Esophagus squamous epithelium (tissue), 5 donors: Measurements from ENCODE around the gene IL20. TPM values are rescaled to one million over a fixed set of nuclear protein-coding genes. Genes with fewer than 3 reads are reported as not detected.

Experiments used
- DNase-seq: peaks from one replicate; lab custom pipeline; 2025; lab: John Stamatoyannopoulos, UW
- H3K27ac ChIP-seq, 4 donors: fragments of 200-600 bp; sonication (generic); one replicate each; pipeline ENCODE4 v1.5.1; 2016 to 2019; ENCODE audit warnings: mild to moderate bottlenecking in 1 of 4
- H3K27me3 ChIP-seq, 4 donors: fragments of 200-600 bp; sonication (generic); 1 replicate in 3 of 4; 2 replicates in 1 of 4; pipeline versions ENCODE4 v1.5.1 to v1.6.0; 2017 to 2021; ENCODE audit warnings: antibody characterized with exemption in 1 of 4
- H3K36me3 ChIP-seq, 3 donors: fragments of 200-600 bp; sonication (generic); one replicate each; pipeline ENCODE4 v1.5.1; 2016 to 2019
- H3K4me1 ChIP-seq, 3 donors: fragments of 200-600 bp; sonication (generic); one replicate each; pipeline ENCODE4 v1.5.1; 2017 to 2019
- H3K4me3 ChIP-seq, 4 donors: fragments of 200-600 bp; sonication (generic); 1 replicate in 3 of 4; 2 replicates in 1 of 4; pipeline ENCODE4 v1.5.1; 2016 to 2019; ENCODE audit warnings: mild to moderate bottlenecking in 2 of 4, moderate library complexity in 1 of 4
- H3K9me3 ChIP-seq, 3 donors: fragments of 200-600 bp; sonication (generic); one replicate each; pipeline ENCODE4 v1.5.1; 2016 to 2019
- CTCF ChIP-seq, 6 experiments: fragments of 450-650 bp in 4 of 6; fragments of 200-600 bp in 2 of 6; sonication (generic) in 2 of 6; IDR thresholded peaks; one replicate each; pipeline ENCODE4 v1.5.1; 2016 to 2019; ENCODE audit warnings: antibody characterized with exemption in 6 of 6, mild to moderate bottlenecking in 4 of 6, moderate library complexity in 4 of 6
- POLR2A ChIP-seq, 4 donors: fragments of 450-650 bp; IDR thresholded peaks; one replicate each; pipeline ENCODE4 v1.6.1; 2017; ENCODE audit warnings: antibody characterized with exemption in 4 of 4, mild to moderate bottlenecking in 4 of 4, moderate library complexity in 3 of 4
- WGBS, 2 donors: methylation state at CpG; one replicate each; pipeline ENCODE4 v1.1.5; 2018; 5-methylcytosine and 5-hydroxymethylcytosine counted together
- intact Hi-C: fragments of 100-400 bp; cut with DNase I; formaldehyde crosslinking; loops from one replicate; pipeline ENCODE4 v1.15.0; 2022
- total RNA-seq, 4 donors: library from RNA; depleted of rRNA; stranded (reverse); fragments of >200 nt; gene quantifications; one replicate each; pipeline ENCODE4 v1.1.0, GENCODE V29; 2016
- donor health status: DM: yes; HTN: yes; CAD: no.

IL20 gene
- total RNA-seq, 4 donors from 2014 or later = 1.1 TPM; not detected in 3

- TF ChIP-seq POLR2A (IDR thresholded peaks at IDR 0.05) = no peak
- TF ChIP-seq CTCF (IDR thresholded peaks at IDR 0.05) = no peak
- 84% methylated on average over 7 of the region's 7 CpGs for WGBS, 2 donors
These were observed 25.6 kb upstream of the IL20 start for GRCh38 chr1:206839857-206840256.

GRCh38 chr1:206841609-206842323 is 23.7 kb upstream of the IL20 start:
- no peaks in the 10 kb centered on the region for H3K9me3 ChIP-seq
- WGBS, 2 donors = 57 to 65% methylated on average over 5 to 7 of the region's 7 CpGs
- TF ChIP-seq CTCF (IDR thresholded peaks at IDR 0.05) (no peak), POLR2A (IDR thresholded peaks at IDR 0.05) (no peak)
- H3K4me1 ChIP-seq = no peaks in the 10 kb centered on the region
- H3K4me3 ChIP-seq = no peak overlapping the region
- H3K27me3 ChIP-seq = peaks cover 0 to 30% (median 0%) of the 10 kb centered on the region in 4 donors
- H3K27ac ChIP-seq = no peak overlapping the region
- DNase-seq = no peak
- H3K36me3 ChIP-seq = no peaks in the 10 kb centered on the region
- intact Hi-C loops = no loop called here

More at GRCh38 chr1:206839857-206840256, 25.6 kb upstream of the IL20 start:
- Histone ChIP-seq H3K9me3 (no peaks in the 10 kb centered on the region), H3K36me3 (no peaks in the 10 kb centered on the region), H3K4me3 (no peak overlapping the region), H3K27me3 (peaks cover 0 to 49% (median 0%) of the 10 kb centered on the region in 4 donors), H3K4me1 (no peaks in the 10 kb centered on the region), H3K27ac (no peak overlapping the region)
- intact Hi-C loops = no loop called here
- DNase-seq = no peak

- no peaks in the 10 kb centered on the region for H3K36me3 ChIP-seq
- H3K9me3 ChIP-seq = no peaks in the 10 kb centered on the region
- peaks cover 0 to 3% (median 0%) of the 10 kb centered on the region in 3 donors for H3K4me1 ChIP-seq
- H3K4me3 ChIP-seq = no peak overlapping the region
- no peak for TF ChIP-seq POLR2A (IDR thresholded peaks at IDR 0.05)
- TF ChIP-seq CTCF (IDR thresholded peaks at IDR 0.05) = no peak
- intact Hi-C loops = no loop called here
- no peak overlapping the region for H3K27ac ChIP-seq
- no peak for DNase-seq
- peaks cover 0 to 20% (median 0%) of the 10 kb centered on the region in 4 donors for H3K27me3 ChIP-seq
These were observed 22.6 kb upstream of the IL20 start for GRCh38 chr1:206842854-206843253.

- intact Hi-C loops = no loop called here
These were observed 21.8 kb upstream of the IL20 start for GRCh38 chr1:206843626-206844025.

More at GRCh38 chr1:206843626-206844025, 21.8 kb upstream of the IL20 start:
- Histone ChIP-seq H3K27me3 (peaks cover 0 to 14% (median 0%) of the 10 kb centered on the region in 4 donors), H3K4me3 (no peak overlapping the region), H3K9me3 (no peaks in the 10 kb centered on the region), H3K4me1 (peaks cover 0 to 3% (median 0%) of the 10 kb centered on the region in 3 donors), H3K36me3 (no peaks in the 10 kb centered on the region), H3K27ac (no peak overlapping the region)
- TF ChIP-seq POLR2A (IDR thresholded peaks at IDR 0.05) (no peak), CTCF (IDR thresholded peaks at IDR 0.05) (no peak)
- no peak for DNase-seq
- WGBS, 2 donors = 90 to 94% methylated on average over 4 of the region's 4 CpGs
